Measurements from ENCODE around the gene SSPN. TPM values are rescaled to one million over a fixed set of nuclear protein-coding genes. Genes with fewer than 3 reads are reported as not detected.
A peak's percentile ranks its signal among the peaks of the same experiment; 100 is the strongest.

SSPN gene
- total RNA-seq, 1 donor from 2014 or later, result not detected

DNA sequence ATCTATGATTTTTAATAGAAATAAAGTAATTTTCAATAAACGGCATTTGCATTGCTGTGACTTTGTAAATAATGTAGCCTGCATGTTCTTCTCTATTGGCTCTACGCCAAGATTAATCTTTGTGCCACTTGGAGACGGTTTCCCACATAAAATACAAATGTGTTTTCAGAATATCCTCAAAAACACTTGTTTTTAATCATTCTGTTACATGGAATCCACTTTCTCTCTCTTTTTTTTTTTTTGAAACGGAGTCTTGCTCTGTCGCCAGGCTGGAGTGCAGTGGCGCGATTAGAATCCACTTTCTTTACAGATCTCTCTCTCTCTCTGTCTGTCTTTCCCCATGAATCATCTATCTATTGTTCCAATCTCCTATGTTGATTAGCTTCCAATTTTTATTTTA, 22.8 kb upstream of the SSPN start:
- intact Hi-C loops (cut with micrococcal nuclease), result no loop called here
- Mint-ChIP-seq H3K9me3 (no peaks in the 10 kb centered on the region), H3K27me3 (peaks cover 16% of the 10 kb centered on the region), H3K27ac (no peak overlapping the region), H3K4me3 (no peak overlapping the region), H3K36me3 (ENCODE audit: low read depth) (no peaks in the 10 kb centered on the region), H3K4me1 (no peaks in the 10 kb centered on the region)
- DNase-seq, result no peak

DNA sequence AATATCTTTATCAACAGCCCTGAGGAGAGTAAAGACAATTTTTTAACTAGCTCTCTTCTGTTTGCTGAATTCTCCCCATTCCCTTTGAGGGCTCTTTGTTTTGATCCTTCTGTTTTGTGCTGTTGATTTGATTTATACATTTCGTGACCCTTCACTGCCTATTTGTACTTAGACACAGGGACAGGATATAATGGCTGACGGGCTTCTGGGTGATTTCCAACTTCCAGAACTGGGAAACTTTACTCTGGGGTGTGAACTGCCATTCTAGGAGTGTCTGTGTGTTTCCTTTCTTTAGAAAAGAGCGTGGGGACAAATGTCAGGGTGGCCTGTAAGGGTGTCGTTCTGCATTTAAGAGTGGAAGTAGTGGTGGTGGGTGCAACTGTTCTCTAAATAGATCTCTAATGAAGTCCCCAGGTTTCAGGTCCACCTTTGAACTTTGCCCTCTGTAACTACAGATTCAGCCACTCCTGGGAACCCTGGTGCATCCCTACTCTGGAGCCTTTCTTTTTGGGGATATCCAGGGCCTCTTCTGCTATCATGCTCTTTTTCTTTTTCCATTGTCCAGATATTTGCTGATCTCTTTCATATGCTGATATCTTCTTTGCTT, 22.3 kb upstream of the SSPN start:
- no peaks in the 10 kb centered on the region for H3K4me1 Mint-ChIP-seq

DNA sequence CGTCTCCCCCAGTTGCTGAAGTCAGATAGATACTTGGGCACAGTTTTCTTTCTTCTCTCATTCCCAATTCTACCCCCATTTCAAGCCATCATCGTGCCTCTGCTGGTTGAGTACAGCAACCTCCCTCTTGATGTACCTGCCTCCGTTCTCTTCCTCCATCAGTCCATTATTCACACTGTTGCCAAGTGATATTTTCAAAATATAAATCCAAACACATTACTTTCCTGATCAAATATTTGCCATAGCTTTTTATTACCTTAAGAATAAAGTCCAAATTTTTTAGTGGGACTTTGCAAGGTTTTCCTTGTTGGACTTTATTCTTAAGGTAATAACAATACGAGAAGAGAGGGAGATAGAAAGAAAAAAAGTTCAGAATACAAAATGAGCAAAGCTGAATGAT, 18.6 kb upstream of the SSPN start:
- H3K4me1 Mint-ChIP-seq, result no peaks in the 10 kb centered on the region
- DNase-seq, result no peak
- peaks cover 19% of the 10 kb centered on the region for H3K27me3 Mint-ChIP-seq
- H3K27ac Mint-ChIP-seq, result no peak overlapping the region
- H3K36me3 Mint-ChIP-seq (ENCODE audit: low read depth), result no peaks in the 10 kb centered on the region
- H3K4me3 Mint-ChIP-seq, result no peak overlapping the region
- intact Hi-C loops (cut with micrococcal nuclease), result no loop called here
- H3K9me3 Mint-ChIP-seq, result no peaks in the 10 kb centered on the region

More for the DNA sequence above, 22.3 kb upstream of the SSPN start:
- no peaks in the 10 kb centered on the region for H3K36me3 Mint-ChIP-seq (ENCODE audit: low read depth)
- H3K27me3 Mint-ChIP-seq, result peaks cover 16% of the 10 kb centered on the region
- H3K9me3 Mint-ChIP-seq, result no peaks in the 10 kb centered on the region
- intact Hi-C loops (cut with micrococcal nuclease), result no loop called here
- no peak overlapping the region for H3K4me3 Mint-ChIP-seq
- no peak for DNase-seq
- no peak overlapping the region for H3K27ac Mint-ChIP-seq

DNA sequence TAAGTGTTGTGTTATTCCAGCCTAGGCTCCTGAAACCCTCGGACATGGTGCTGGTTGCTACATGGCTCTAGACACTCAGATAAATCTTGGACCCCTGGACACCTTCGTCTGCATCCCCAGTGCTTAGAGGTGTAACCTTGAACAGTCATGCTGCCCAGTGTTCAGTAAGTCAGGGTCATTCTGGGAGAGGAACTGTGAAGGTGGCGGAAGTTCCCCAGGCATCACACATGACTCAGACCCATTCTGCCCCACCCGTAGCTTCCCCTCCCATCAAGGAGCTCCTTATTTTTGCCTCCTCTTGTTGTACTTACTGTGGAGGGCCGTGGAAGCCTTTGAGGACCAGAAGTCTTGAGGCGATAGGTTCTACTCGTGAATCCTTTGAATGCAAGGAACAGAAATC, 18.1 kb upstream of the SSPN start:
- Mint-ChIP-seq H3K27ac (no peak overlapping the region), H3K4me1 (no peaks in the 10 kb centered on the region), H3K27me3 (peaks cover 21% of the 10 kb centered on the region), H3K9me3 (no peaks in the 10 kb centered on the region), H3K36me3 (ENCODE audit: low read depth) (no peaks in the 10 kb centered on the region), H3K4me3 (no peak overlapping the region)
- intact Hi-C loops (cut with micrococcal nuclease), result no loop called here
- no peak for DNase-seq

DNA sequence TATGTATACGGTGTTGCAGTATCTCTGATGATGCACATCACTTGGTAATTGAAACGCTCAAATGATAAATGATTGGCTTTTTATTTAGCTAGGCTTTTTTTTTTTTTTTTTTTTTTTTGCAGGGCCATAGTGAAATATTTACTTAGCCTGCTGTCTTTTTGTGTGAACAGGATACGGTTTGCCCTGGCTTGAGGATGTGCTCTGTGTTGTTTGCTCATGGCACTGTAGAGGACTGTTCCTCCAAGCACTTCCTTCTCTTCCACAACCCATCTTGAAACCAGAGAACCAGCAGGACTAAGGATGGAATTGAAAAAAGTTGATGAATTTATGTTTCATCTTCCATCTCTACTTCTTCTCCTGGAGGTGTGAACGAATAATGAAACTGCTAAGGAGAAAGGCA, 15.5 kb upstream of the SSPN start:
- Mint-ChIP-seq H3K4me3 (no peak overlapping the region), H3K4me1 (no peaks in the 10 kb centered on the region), H3K36me3 (ENCODE audit: low read depth) (no peaks in the 10 kb centered on the region), H3K9me3 (no peaks in the 10 kb centered on the region), H3K27me3 (peaks cover 22% of the 10 kb centered on the region), H3K27ac (no peak overlapping the region)
- intact Hi-C loops (cut with micrococcal nuclease), result no loop called here
- no peak for DNase-seq

DNA sequence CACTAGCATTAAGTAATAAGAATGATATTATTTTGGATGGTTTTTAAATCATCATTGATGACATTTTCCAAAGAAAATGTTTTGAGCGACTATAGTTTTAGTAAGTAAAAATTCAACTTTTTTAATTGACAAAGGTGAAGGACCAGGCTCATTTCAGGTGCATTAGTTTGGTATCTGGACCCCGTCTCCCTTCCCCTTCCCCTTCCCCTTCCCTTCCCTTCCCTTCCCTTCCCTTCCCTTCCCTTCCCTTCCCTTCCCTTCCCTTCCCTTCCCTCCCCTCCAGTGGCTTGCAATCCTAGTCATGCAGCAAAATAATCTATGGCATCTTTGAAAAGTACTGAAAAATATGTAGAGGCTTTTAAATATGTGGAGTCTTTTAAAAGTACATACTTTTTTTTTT, 13.0 kb upstream of the SSPN start:
- H3K4me3 Mint-ChIP-seq, result no peak overlapping the region
- no peak overlapping the region for H3K27ac Mint-ChIP-seq
- no peak for DNase-seq
- no peaks in the 10 kb centered on the region for H3K9me3 Mint-ChIP-seq
- H3K4me1 Mint-ChIP-seq, result no peaks in the 10 kb centered on the region
- peaks cover 27% of the 10 kb centered on the region for H3K27me3 Mint-ChIP-seq
- H3K36me3 Mint-ChIP-seq (ENCODE audit: low read depth), result no peaks in the 10 kb centered on the region
- intact Hi-C loops (cut with micrococcal nuclease), result no loop called here

DNA sequence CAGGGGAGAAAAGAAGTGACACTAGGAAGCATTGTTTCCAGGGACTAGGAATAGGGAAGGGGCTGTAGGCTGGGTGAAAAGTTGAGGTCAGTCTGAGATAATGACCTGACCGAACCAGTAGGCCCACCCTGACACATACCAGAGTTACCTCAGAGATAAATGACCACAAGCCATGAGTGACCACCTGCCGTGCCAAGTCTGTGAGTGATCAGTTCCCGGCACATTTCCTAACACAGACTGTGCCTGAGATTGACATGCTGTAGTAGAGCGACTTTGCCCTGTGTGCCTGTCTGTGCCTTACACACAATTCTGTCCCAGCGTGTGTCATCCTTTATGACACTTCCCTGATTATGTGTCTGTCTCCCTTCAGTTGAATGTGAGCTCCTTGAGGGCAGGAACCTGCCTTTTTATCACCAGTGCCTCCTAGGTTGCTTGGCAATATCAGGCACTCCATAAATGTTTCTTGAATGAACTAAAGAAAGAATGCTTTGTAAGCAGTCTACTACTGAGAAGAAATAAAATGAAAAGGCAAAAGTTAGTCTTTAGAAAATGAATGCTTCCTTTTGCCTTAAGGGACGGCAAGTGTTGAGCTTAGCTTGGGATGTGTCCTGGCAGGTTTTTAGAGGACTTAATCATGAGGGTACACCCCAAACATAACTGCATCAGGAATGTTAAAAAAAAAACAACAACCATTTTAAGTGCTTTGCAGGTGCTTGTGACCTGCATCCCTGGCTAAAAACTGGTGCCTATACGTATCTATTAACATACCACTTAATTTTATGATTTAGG, 9.6 kb upstream of the SSPN start:
- Mint-ChIP-seq H3K4me1 (no peaks in the 10 kb centered on the region), H3K27me3 (peaks cover 47% of the 10 kb centered on the region)
- intact Hi-C loops (cut with micrococcal nuclease), result no loop called here

DNA sequence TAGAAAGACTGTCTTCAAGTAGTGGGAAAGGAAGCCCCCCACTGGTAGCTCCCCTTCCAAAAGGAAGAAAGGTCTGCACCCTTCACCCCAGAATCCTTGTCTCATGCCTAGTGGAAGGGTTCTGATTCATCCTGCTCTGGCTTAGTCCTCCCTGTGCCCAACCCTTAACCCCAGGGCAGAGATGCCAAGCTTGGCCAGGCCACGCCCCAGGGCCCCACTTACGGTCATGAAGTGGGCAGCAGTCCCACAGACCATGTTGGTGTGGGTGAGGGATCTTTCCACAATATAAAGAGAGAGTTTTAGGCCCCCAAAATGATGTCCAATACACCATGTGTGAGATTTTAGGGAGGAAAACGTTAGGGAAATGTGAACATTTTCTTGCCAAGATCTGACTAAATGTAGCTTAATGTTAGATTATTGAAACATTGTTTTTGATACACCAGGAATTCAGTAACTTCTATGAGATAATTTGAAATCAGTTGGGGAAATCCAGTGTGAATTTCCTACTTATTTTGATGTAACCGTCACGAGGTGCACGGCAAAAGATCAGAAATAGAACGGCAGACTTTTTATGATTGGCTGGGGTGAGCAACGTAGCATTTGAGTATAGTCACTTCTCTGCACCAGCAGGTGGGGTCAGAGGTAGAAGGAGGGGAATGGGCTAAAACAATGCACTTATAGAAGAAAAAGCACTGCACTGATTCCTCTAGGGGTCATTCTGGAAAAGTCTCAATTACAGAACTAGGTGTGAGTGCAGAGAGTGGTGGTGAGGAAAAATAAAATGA, 8.2 kb upstream of the SSPN start:
- DNase-seq, result no peak
- peaks cover 50% of the 10 kb centered on the region for H3K27me3 Mint-ChIP-seq
- H3K9me3 Mint-ChIP-seq, result no peaks in the 10 kb centered on the region
- no peaks in the 10 kb centered on the region for H3K36me3 Mint-ChIP-seq (ENCODE audit: low read depth)
- no peak overlapping the region for H3K27ac Mint-ChIP-seq
- no peak overlapping the region for H3K4me3 Mint-ChIP-seq
- no peaks in the 10 kb centered on the region for H3K4me1 Mint-ChIP-seq
- intact Hi-C loops (cut with micrococcal nuclease), result no loop called here

More for the DNA sequence above, 9.6 kb upstream of the SSPN start:
- DNase-seq, result no peak
- Mint-ChIP-seq H3K36me3 (ENCODE audit: low read depth) (no peaks in the 10 kb centered on the region), H3K27ac (no peak overlapping the region), H3K9me3 (no peaks in the 10 kb centered on the region), H3K4me3 (no peak overlapping the region)

DNA sequence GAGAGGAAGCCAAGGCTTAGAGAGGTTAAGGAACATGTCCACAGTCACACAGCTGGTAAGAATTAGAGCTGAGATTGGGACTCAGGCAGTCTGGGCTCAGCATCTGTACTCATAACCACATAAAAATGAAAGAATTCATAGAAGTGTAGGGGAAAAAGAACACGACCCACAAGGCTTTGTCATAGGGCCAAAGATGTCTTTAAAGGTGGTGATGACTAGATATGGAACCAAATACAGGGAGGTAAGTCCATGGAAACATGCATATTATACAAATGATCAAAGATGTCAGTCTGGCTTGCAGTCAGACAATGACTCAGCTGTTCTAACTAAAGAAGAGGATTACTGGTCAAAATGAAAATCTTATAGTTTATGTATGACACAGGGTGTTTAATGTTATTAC, 7.2 kb upstream of the SSPN start:
- Mint-ChIP-seq H3K36me3 (ENCODE audit: low read depth) (no peaks in the 10 kb centered on the region), H3K27ac (no peak overlapping the region), H3K9me3 (no peaks in the 10 kb centered on the region), H3K4me3 (no peak overlapping the region), H3K4me1 (no peaks in the 10 kb centered on the region), H3K27me3 (peaks cover 53% of the 10 kb centered on the region)
- intact Hi-C loops (cut with micrococcal nuclease), result no loop called here
- no peak for DNase-seq

DNA sequence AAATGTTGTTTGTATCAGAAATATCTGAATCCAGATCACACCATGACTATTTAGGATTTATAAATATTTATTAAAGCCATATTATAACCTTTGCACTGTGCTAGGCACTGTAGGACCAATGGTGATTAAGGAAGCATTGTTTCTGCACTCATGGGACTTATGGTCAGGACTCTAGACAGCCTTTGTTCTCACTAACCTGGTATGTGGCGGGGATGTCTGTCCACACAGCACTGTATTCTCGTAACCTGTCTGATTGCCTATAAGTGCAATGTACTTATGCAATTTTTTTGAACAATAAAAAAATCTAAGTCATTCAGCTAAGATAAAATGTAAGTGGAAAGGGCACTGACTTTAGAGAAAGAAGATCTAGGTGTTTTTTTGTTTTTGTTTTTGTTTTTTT, 6.7 kb upstream of the SSPN start:
- intact Hi-C loops (cut with micrococcal nuclease), result no loop called here
- H3K4me3 Mint-ChIP-seq, result no peak overlapping the region
- H3K27me3 Mint-ChIP-seq, result peaks cover 53% of the 10 kb centered on the region
- no peaks in the 10 kb centered on the region for H3K9me3 Mint-ChIP-seq
- DNase-seq, result no peak
- H3K4me1 Mint-ChIP-seq, result no peaks in the 10 kb centered on the region
- H3K27ac Mint-ChIP-seq, result no peak overlapping the region
- no peaks in the 10 kb centered on the region for H3K36me3 Mint-ChIP-seq (ENCODE audit: low read depth)

DNA sequence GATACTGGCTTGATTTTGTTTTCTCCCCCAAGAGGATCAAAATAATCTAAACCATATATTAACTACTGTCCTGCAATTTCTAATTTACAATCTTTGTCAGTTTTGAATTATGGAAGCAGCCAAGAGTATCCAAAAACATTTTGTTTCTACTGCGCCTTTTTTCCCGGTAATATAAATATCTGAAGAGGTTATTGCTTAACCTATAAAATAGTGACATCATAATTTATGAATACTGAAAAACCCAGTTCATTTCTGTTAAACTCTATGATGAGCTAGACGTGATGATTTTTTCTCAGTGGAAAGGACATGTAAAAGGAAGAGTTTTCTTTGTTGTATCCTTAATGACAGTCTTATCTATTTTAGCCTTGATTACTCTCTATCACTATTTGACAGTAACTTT, 3.2 kb upstream of the SSPN start:
- intact Hi-C loops (cut with micrococcal nuclease), result no loop called here
- no peaks in the 10 kb centered on the region for H3K4me1 Mint-ChIP-seq
- H3K27ac Mint-ChIP-seq, result no peak overlapping the region
- H3K27me3 Mint-ChIP-seq, result peaks cover 73% of the 10 kb centered on the region
- H3K4me3 Mint-ChIP-seq, result no peak overlapping the region
- no peaks in the 10 kb centered on the region for H3K9me3 Mint-ChIP-seq
- H3K36me3 Mint-ChIP-seq (ENCODE audit: low read depth), result no peaks in the 10 kb centered on the region
- DNase-seq, result no peak

DNA sequence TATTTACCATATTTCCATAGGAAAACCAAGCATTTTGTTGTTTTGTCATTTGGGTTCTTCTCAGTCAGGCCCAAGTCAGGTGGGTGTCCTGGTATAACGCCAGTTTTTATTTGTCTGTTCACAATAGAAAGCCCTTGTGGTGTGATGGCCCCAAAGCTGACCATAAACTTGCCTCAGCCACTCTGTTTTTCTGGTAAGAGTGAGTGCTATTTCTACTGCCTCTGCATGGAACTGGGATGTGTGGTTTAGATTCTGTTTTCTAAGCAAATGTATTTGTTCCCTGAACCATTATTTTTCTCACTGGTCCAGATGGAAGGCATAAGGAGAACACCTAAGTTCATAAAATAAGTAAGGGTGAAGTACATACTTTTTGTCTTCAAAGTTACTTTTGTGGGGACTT, 1.8 kb upstream of the SSPN start:
- Mint-ChIP-seq H3K4me3 (no peak overlapping the region), H3K27ac (no peak overlapping the region), H3K27me3 (peaks cover 73% of the 10 kb centered on the region), H3K36me3 (ENCODE audit: low read depth) (no peaks in the 10 kb centered on the region), H3K9me3 (no peaks in the 10 kb centered on the region), H3K4me1 (no peaks in the 10 kb centered on the region)
- intact Hi-C loops (cut with micrococcal nuclease), result no loop called here
- DNase-seq, result no peak

DNA sequence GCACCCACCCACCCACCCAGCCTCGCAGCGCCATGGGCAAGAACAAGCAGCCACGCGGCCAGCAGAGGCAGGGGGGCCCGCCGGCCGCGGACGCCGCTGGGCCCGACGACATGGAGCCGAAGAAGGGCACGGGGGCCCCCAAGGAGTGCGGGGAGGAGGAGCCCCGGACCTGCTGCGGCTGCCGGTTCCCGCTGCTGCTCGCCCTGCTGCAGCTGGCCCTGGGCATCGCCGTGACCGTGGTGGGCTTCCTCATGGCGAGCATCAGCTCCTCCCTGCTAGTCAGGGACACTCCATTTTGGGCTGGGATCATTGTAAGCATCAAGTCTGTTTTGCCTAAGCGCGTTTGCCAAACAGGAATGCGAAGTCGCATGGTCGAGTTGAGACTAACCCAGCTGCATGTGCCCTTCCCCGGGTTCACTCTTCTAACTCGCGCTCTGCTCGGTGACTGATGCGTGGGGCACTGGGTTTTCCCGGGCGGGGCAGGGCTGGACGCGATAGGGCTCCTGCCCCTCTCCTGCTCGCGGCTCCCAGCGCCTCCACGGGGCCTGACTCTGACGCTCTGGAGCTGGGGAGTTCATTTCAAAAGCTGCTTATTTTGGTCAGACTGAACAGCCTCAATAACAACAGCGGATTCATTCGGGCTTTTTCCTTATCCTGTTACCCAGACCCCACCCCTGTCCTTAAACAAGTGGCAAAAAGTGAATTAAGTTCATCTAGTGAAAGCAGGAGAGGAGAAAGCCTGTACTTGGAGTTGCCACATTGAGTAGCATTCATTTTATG, 458 bp downstream of the SSPN start:
- Mint-ChIP-seq H3K4me3 (peak overlapping the region; percentile 77), H3K27ac (no peak overlapping the region), H3K9me3 (no peaks in the 10 kb centered on the region), H3K36me3 (ENCODE audit: low read depth) (no peaks in the 10 kb centered on the region), H3K27me3 (peaks cover 62% of the 10 kb centered on the region), H3K4me1 (no peaks in the 10 kb centered on the region)
- intact Hi-C loops (cut with micrococcal nuclease), result loop anchor here (5.0 kb wide), 1 partner anchor 69 kb away; the partner anchor contains the start of gene BHLHE41
- DNase-seq, result no peak

DNA sequence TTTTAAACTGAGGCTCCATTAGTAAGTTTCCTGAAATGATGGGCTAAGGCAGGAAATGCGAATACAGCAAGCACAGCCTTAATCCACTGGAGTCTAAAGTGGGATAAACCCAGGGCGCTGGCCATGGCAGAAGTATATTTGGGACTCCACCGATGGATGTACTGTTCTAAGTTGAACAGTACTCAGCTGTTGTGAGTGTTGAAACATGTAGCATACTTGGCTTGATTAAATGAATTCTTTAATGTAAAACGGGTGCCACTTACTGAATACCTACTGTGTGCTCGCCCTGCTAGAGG, 996 bp downstream of the SSPN start:
- H3K27ac Mint-ChIP-seq, result no peak overlapping the region
- no peaks in the 10 kb centered on the region for H3K9me3 Mint-ChIP-seq
- no peak for DNase-seq
- intact Hi-C loops (cut with micrococcal nuclease), result loop anchor here (5.0 kb wide), 1 partner anchor 69 kb away; the partner anchor contains the start of gene BHLHE41
- peaks cover 57% of the 10 kb centered on the region for H3K27me3 Mint-ChIP-seq
- H3K4me3 Mint-ChIP-seq, result peak overlapping the region; percentile 77
- no peaks in the 10 kb centered on the region for H3K36me3 Mint-ChIP-seq (ENCODE audit: low read depth)
- no peaks in the 10 kb centered on the region for H3K4me1 Mint-ChIP-seq
